ENCODE results near the gene CDK17. TPM values are rescaled to one million over a fixed set of nuclear protein-coding genes. Genes with fewer than 3 reads are reported as not detected.

The CDK17 gene
- total and polyA plus RNA-seq, 2 of the 8 experiments (the other 6 are each of a cell fraction or from before 2014, with no cell fraction given), result 5.8 to 20.0 TPM

DNA sequence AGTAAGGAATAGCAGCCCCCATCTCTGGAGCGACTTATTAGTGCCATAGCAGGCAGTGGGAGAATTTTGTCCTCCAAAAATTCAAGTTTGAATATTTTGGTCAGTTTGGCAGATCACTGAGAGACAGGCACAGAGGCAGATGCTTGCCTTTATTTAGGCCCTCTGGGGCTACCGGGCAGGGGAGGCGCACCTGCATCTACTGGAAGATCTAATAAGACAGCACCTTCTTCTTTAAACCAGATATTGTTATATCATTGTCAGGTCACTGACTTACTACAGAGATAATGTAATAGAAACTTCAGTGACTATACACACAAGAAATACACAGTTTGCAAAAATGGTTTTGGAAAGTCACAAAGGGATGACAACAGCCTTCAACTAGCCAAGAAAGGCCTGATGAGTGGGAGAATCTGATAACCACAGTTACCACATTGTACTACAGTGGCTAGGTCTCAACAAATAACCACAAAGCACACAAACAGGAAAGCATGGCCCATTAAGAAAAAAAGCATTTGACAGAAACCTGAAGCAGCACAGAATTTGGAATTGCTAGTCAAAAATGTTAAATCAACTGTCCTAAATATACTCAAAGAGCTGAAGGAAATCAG is 56.8 kb downstream of the CDK17 start:
- DNase-seq (ENCODE audit: low read depth in 1 of 2, low spot score in 2 of 2) (no peak), FAIRE-seq (no peak)
- Histone ChIP-seq H2BK120ac (replicated peaks; ENCODE audit: low read depth, low read length) (no peak overlapping the region), H3K23me2 (ENCODE audit: low read depth, low read length) (no peaks in the 10 kb centered on the region; the same call in 1 of the 2 replicates), H3K23ac (ENCODE audit: insufficient read length) (no peak overlapping the region), H3K79me2 (ENCODE audit: control insufficient read depth in 1 of 2, insufficient read depth in 2 of 2, low read length in 2 of 2) (peaks cover 0 to 44% of the 10 kb centered on the region in 2 experiments; a peak in 2 of 4 replicates), H3K4me1 (replicated peaks in 1 of 4; ENCODE audit: control insufficient read depth in 3 of 4, insufficient read depth in 4 of 4, low read length in 3 of 4) (no peaks in the 10 kb centered on the region), H3K9me3 (ENCODE audit: insufficient read depth in 2 of 2, low read depth in 1 of 2, low read length in 1 of 2) (peaks cover 4 to 5% of the 10 kb centered on the region in 2 experiments; a peak in 2 of 4 replicates), H3K56ac (replicated peaks; ENCODE audit: insufficient read length, low read depth, low read length) (no peak overlapping the region), H3K4me3 (ENCODE audit: extremely low read depth in 1 of 4, insufficient read depth in 2 of 4, low read depth in 3 of 4, low read length in 4 of 4) (no peak overlapping the region), H3K27me3 (replicated peaks in 1 of 4; ENCODE audit: control insufficient read depth in 3 of 4, extremely low read depth in 1 of 4, insufficient read depth in 3 of 4, low read length in 3 of 4) (no peaks in the 10 kb centered on the region), H3K79me1 (ENCODE audit: low read depth, low read length) (no peaks in the 10 kb centered on the region), H3K18ac (ENCODE audit: extremely low read depth, low read length) (no peak overlapping the region), H3K4me2 (ENCODE audit: insufficient read depth in 1 of 2, low read depth in 2 of 2, low read length in 2 of 2) (no peak overlapping the region), H2BK15ac (ENCODE audit: low read length) (no peak overlapping the region), H3K14ac (ENCODE audit: insufficient read length) (no peak overlapping the region), H2AFZ (ENCODE audit: low read length) (no peak overlapping the region), H2AK5ac (ENCODE audit: low read depth, low read length) (no peak overlapping the region), H3K9ac (replicated peaks in 1 of 4; ENCODE audit: extremely low read depth in 1 of 4, low read depth in 3 of 4, low read length in 3 of 4) (no peak overlapping the region), H3K27ac (ENCODE audit: low read depth, low read length) (no peak overlapping the region), H2BK20ac (ENCODE audit: low read length) (no peak overlapping the region), H2BK5ac (ENCODE audit: low read depth, low read length) (no peak overlapping the region), H3K4ac (replicated peaks; ENCODE audit: insufficient read length, low read depth, low read length) (no peak overlapping the region), H4K91ac (replicated peaks; ENCODE audit: insufficient read length, low read length) (no peak overlapping the region), H4K5ac (ENCODE audit: insufficient read length, low read depth, low read length) (no peak overlapping the region), H3K36me3 (ENCODE audit: control insufficient read depth in 2 of 4, insufficient read depth in 4 of 4, low read length in 3 of 4) (no peaks in the 10 kb centered on the region), H2BK12ac (ENCODE audit: low read depth, low read length) (no peak overlapping the region), H4K20me1 (replicated peaks in 1 of 2; ENCODE audit: control insufficient read depth in 1 of 2, insufficient read depth in 2 of 2, low read length in 2 of 2) (no peaks in the 10 kb centered on the region), H4K8ac (ENCODE audit: extremely low read depth, insufficient read depth, low read length) (no peak overlapping the region)
- TF ChIP-seq, protein P1, sequence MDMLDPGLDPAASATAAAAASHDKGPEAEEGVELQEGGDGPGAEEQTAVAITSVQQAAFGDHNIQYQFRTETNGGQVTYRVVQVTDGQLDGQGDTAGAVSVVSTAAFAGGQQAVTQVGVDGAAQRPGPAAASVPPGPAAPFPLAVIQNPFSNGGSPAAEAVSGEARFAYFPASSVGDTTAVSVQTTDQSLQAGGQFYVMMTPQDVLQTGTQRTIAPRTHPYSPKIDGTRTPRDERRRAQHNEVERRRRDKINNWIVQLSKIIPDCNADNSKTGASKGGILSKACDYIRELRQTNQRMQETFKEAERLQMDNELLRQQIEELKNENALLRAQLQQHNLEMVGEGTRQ (IDR thresholded peaks at IDR 0.05; ENCODE audit: low read length), result no peak
- TF ChIP-seq BRCA1 (IDR thresholded peaks at IDR 0.05; ENCODE audit: low read depth, low read length) (no peak), POLR2AphosphoS5 (IDR thresholded peaks at IDR 0.05; ENCODE audit: low read depth, low read length) (no peak), CHD1 (IDR thresholded peaks at IDR 0.05; ENCODE audit: low read depth, low read length) (no peak), MAX (IDR thresholded peaks at IDR 0.05) (no peak), GABPA (IDR thresholded peaks at IDR 0.05; ENCODE audit: borderline replicate concordance, insufficient read depth, low read length) (no peak), TEAD4 (IDR thresholded peaks at IDR 0.05; ENCODE audit: low read depth, low read length) (no peak), SIX5 (IDR thresholded peaks at IDR 0.05; ENCODE audit: low read depth, low read length) (no peak), POLR2A (IDR thresholded peaks at IDR 0.05; ENCODE audit: control extremely low read depth in 1 of 2, low read depth in 2 of 2, low read length in 2 of 2) (no peak), KDM1A (IDR thresholded peaks at IDR 0.05; ENCODE audit: borderline replicate concordance, low read length) (no peak)
- 88% methylated on average over 3 of the region's 3 CpGs; no CpG with 5 or more reads in 1 of the 2 experiments for WGBS, 2 experiments (ENCODE audit: extremely low coverage in 1 of 2, insufficient coverage in 1 of 2, insufficient read length in 1 of 2, insufficient replicate concordance in 2 of 2, low coverage in 1 of 2, low lambda C conversion rate in 2 of 2, missing lambda C conversion rate in 1 of 2)
- CTCF ChIA-PET (ENCODE audit: partially characterized antibody), result no interaction called here
- POLR2A ChIA-PET (ENCODE audit: partially characterized antibody), result no interaction called here
